CD4-positive, alpha-beta T cell (primary cell): ENCODE data around the gene VSTM2B. TPM values are rescaled to one million over a fixed set of nuclear protein-coding genes. Genes with fewer than 3 reads are reported as not detected.

Source experiments
- ATAC-seq: fragments of 200-7000 bp; cut with Tn5 transposase; one replicate; pipeline ENCODE4 v1.10.0; 2022; ENCODE audit warnings: mild to moderate bottlenecking; ENCODE audit not compliant: poor library complexity
- CTCF ChIA-PET: fragments of 350-600 bp; sonication (Branson Sonifier 250); formaldehyde crosslinking; loops from one replicate; lab custom pipeline; 2021; ENCODE audit warnings: antibody characterized with exemption, inconsistent platforms; lab: Charles Lee
- POLR2A ChIA-PET: fragments of 350-600 bp; sonication (Branson Sonifier 250); formaldehyde crosslinking; loops from one replicate; lab custom pipeline; 2021; ENCODE audit warnings: antibody characterized with exemption, inconsistent platforms; lab: Charles Lee
- DNase-seq, 14 experiments: peaks; one replicate each; pipeline ENCODE4 v3.0.0-alpha.2; 2013 to 2020; ENCODE audit warnings: mixed read lengths in 2 of 14
- H3K27ac ChIP-seq, 2 donors: one replicate each; pipeline versions ENCODE4 v1.5.1 to v1.7.0; 2013; ENCODE audit warnings: low read length in 2 of 2, low read depth in 1 of 2, mild to moderate bottlenecking in 1 of 2
- H3K27me3 ChIP-seq, 2 experiments: 1 replicate in 1 of 2; 2 replicates in 1 of 2; pipeline versions ENCODE4 v1.6.1 to v1.7.0; 2013; ENCODE audit warnings: low read length in 2 of 2, control low read depth in 1 of 2, mild to moderate bottlenecking in 1 of 2, moderate library complexity in 1 of 2; ENCODE audit not compliant: insufficient read depth in 2 of 2, control insufficient read depth in 1 of 2
- H3K36me3 ChIP-seq: one replicate; pipeline ENCODE4 v1.6.1; 2013; ENCODE audit warnings: low read length, control low read depth; ENCODE audit not compliant: insufficient read depth
- H3K4me1 ChIP-seq: one replicate; pipeline ENCODE4 v1.6.1; 2013; ENCODE audit warnings: low read length, control low read depth; ENCODE audit not compliant: insufficient read depth
- H3K4me3 ChIP-seq: one replicate; pipeline ENCODE4 v1.5.1; 2013; ENCODE audit warnings: mild to moderate bottlenecking, low read length, moderate library complexity
- H3K9me3 ChIP-seq, 2 experiments: 1 replicate in 1 of 2; 2 replicates in 1 of 2; pipeline versions ENCODE4 v1.6.1 to v1.7.0; 2013; ENCODE audit warnings: low read length in 2 of 2, mild to moderate bottlenecking in 2 of 2, control low read depth in 1 of 2, moderate library complexity in 1 of 2; ENCODE audit not compliant: control insufficient read depth in 1 of 2, insufficient read depth in 1 of 2
- H3K27ac Mint-ChIP-seq: one replicate; pipeline ENCODE4 v1.8.0; 2020; ENCODE audit warnings: mixed read lengths
- H3K27me3 Mint-ChIP-seq: one replicate; pipeline ENCODE4 v1.8.0; 2021; ENCODE audit warnings: mixed read lengths
- H3K36me3 Mint-ChIP-seq: one replicate; pipeline ENCODE4 v1.8.0; 2021; ENCODE audit warnings: low read depth, mixed read lengths
- H3K4me1 Mint-ChIP-seq: one replicate; pipeline ENCODE4 v1.8.0; 2021; ENCODE audit warnings: low read depth, mixed read lengths
- H3K4me3 Mint-ChIP-seq: one replicate; pipeline ENCODE4 v1.8.0; 2020; ENCODE audit warnings: mild to moderate bottlenecking, mixed read lengths
- H3K9me3 Mint-ChIP-seq: one replicate; pipeline ENCODE4 v1.8.0; 2020; ENCODE audit warnings: mixed read lengths
- intact Hi-C, 2 experiments: fragments of 100-400 bp; cut with DNase I in 1 of 2; cut with micrococcal nuclease in 1 of 2; formaldehyde crosslinking; loops; one replicate each; pipeline versions ENCODE4 v1.15.1 to v1.9.0; 2023 to 2025; cut with DNase I, micrococcal nuclease
- total RNA-seq, 174 experiments: library from RNA in 2 of 174; stranded (reverse) in 2 of 174; gene quantifications; one replicate each; pipeline ENCODE4 v1.2.3 and lab custom pipeline; 2021 to 2026
- TF ChIP-seq, protein P1 (sequence below): fragments of 200-600 bp; IDR thresholded peaks from one replicate; pipeline ENCODE4 v1.8.0; 2022; ENCODE audit warnings: antibody characterized with exemption, mild to moderate bottlenecking

VSTM2B gene
- total RNA-seq, 2 experiments from 2014 or later, result not detected

DNA sequence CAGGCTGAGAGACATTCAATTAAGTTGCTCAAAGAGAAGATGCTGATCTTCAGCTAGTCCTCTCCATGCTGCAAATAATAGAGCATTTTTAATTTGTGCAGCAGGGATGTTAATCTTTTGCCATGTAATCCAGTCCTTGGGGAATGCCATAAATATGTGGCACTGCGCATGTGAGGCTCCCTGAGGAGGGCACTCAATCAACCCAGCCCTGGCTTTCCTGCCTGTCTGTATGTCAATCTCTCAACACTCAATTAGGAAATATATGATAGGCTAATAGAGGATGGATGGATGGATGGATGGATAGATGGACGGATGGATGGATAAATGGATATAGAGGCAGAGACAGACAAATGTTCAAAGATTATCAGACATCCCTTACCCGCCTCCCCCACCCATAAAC, 48.7 kb downstream of the VSTM2B start:
- ATAC-seq (no peak), DNase-seq (no peak)
- H3K4me3 Mint-ChIP-seq, result no peak overlapping the region
- intact Hi-C loops, result no loop called here
- no peak overlapping the region for H3K4me3 ChIP-seq
- H3K27ac Mint-ChIP-seq, result no peak overlapping the region
- TF ChIP-seq, protein P1, sequence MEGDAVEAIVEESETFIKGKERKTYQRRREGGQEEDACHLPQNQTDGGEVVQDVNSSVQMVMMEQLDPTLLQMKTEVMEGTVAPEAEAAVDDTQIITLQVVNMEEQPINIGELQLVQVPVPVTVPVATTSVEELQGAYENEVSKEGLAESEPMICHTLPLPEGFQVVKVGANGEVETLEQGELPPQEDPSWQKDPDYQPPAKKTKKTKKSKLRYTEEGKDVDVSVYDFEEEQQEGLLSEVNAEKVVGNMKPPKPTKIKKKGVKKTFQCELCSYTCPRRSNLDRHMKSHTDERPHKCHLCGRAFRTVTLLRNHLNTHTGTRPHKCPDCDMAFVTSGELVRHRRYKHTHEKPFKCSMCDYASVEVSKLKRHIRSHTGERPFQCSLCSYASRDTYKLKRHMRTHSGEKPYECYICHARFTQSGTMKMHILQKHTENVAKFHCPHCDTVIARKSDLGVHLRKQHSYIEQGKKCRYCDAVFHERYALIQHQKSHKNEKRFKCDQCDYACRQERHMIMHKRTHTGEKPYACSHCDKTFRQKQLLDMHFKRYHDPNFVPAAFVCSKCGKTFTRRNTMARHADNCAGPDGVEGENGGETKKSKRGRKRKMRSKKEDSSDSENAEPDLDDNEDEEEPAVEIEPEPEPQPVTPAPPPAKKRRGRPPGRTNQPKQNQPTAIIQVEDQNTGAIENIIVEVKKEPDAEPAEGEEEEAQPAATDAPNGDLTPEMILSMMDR, result no peak
- H3K9me3 Mint-ChIP-seq, result no peaks in the 10 kb centered on the region
- peaks cover 76% of the 10 kb centered on the region for H3K27me3 Mint-ChIP-seq
- no peaks in the 10 kb centered on the region for H3K4me1 ChIP-seq
- H3K27me3 ChIP-seq, result peaks cover 6 to 25% of the 10 kb centered on the region in 2 experiments
- no peaks in the 10 kb centered on the region for H3K36me3 ChIP-seq
- no peak overlapping the region for H3K27ac ChIP-seq
- ChIA-PET POLR2A (no interaction called here), CTCF (no interaction called here)
- no peaks in the 10 kb centered on the region for H3K4me1 Mint-ChIP-seq
- H3K36me3 Mint-ChIP-seq, result no peaks in the 10 kb centered on the region
- no peaks in the 10 kb centered on the region for H3K9me3 ChIP-seq

DNA sequence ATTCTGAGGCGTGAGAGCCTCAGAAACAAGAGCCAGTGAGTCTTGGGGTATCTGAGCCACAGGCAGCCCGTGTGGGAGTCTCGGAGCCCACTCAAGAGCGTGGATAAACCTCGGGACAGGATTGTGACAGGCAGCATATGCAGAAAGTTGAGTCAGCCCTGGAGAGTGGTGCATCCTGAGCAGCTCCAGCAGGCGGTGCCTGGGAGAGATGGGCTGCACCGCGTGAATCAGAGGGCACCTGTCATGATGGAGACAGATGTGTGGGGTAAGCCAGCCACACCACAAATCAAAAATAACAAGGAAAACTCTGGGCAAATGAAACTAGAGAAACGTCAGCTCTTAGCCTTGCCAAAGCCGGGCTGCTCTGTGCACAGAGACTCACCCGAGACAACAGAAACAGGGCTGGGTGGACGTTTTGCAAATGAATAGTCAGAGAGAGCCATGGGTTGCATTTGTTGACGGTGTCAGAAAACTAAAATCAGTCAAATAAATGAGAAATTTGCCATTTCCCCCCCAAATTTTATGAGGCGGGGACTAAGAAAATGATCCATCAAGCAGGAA, 50.3 kb downstream of the VSTM2B start:
- ATAC-seq (no peak), DNase-seq (no peak)
- no peak overlapping the region for H3K27ac ChIP-seq
- no peak overlapping the region for H3K27ac Mint-ChIP-seq
- ChIA-PET POLR2A (no interaction called here), CTCF (interaction anchor here (1.4 kb wide), 1 partner anchor 140 kb away, joined by 3 read pairs; no protein-coding TSS in a partner anchor)
- no peaks in the 10 kb centered on the region for H3K9me3 Mint-ChIP-seq
- no peaks in the 10 kb centered on the region for H3K36me3 Mint-ChIP-seq
- TF ChIP-seq, protein P1, result no peak
- H3K4me3 Mint-ChIP-seq, result no peak overlapping the region
- H3K4me1 ChIP-seq, result no peaks in the 10 kb centered on the region
- H3K27me3 Mint-ChIP-seq, result peaks cover 75% of the 10 kb centered on the region
- intact Hi-C loops, result no loop called here
- peaks cover 6 to 29% of the 10 kb centered on the region in 2 experiments for H3K27me3 ChIP-seq
- no peaks in the 10 kb centered on the region for H3K4me1 Mint-ChIP-seq
- no peak overlapping the region for H3K4me3 ChIP-seq
- no peaks in the 10 kb centered on the region for H3K36me3 ChIP-seq
- no peaks in the 10 kb centered on the region for H3K9me3 ChIP-seq

DNA sequence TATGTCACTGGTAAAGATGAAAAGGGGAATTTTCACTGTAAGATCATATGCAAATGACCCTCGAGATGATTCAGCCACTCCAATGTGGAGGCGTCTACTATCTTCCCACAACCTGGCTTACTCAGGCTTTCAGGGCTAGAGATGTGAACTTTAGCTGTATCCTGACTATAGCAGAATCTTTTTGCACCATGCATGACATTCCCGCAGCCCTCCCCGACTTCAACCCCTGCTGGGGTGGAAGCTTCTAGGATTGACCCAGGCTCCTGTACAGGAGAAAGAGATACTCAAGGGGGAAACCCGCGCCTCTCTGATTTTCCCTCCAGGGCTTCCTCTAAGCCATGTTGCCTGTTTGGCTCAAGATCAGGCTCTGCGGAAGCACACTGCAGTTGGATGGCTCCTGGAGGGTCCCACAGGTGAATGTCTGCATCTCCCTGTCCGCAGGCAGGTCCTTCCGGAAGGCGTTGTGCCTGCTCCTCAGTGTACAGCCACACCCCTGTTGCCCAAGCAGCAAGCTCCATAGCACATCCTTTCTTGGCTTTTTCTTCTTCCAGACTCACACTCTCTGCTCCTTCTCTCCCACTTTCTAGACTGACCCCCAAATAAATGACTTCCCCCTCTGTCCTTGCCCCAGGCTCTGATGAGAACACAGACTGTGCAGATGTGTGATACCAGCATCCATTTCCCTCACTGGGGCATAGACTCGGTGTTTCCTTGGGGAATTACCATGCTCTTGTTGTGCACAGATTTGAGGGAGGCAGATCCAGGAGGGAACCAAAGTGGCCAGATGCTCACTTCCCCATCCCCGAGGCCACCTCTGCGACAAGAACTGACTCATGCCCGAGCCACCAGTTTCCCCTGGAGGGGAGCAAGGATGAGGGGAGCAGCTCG, 51.2 kb downstream of the VSTM2B start:
- ChIA-PET POLR2A (no interaction called here), CTCF (interaction anchor here (1.4 kb wide), 1 partner anchor 139 kb away, joined by 3 read pairs; no protein-coding TSS in a partner anchor)
- Histone ChIP-seq H3K4me3 (no peak overlapping the region), H3K4me1 (no peaks in the 10 kb centered on the region), H3K27ac (no peak overlapping the region), H3K27me3 (peaks cover 6 to 29% of the 10 kb centered on the region in 2 experiments), H3K9me3 (peaks cover 0 to 3% of the 10 kb centered on the region in 2 experiments), H3K36me3 (no peaks in the 10 kb centered on the region)
- no peak overlapping the region for H3K4me3 Mint-ChIP-seq
- H3K27ac Mint-ChIP-seq, result no peak overlapping the region
- H3K4me1 Mint-ChIP-seq, result no peaks in the 10 kb centered on the region
- intact Hi-C loops, result no loop called here
- H3K9me3 Mint-ChIP-seq, result peaks cover 3% of the 10 kb centered on the region
- ATAC-seq (no peak), DNase-seq (no peak)
- TF ChIP-seq, protein P1, result no peak
- H3K36me3 Mint-ChIP-seq, result no peaks in the 10 kb centered on the region
- H3K27me3 Mint-ChIP-seq, result peaks cover 73% of the 10 kb centered on the region
